ENCODE data around the gene TRIM2.

- TF ChIP-seq POLR2A (IDR thresholded peaks at IDR 0.05; ENCODE audit: low read length) (no peak), GATA1 (IDR thresholded peaks at IDR 0.05; ENCODE audit: low read depth, low read length) (no peak)
These were observed 12.4 kb upstream of the TRIM2 start for GRCh38 chr4:153191795-153192363.
